HEK293 (cell line): ENCODE measurements around the gene MRPL9.

Source experiments
- CTCF ChIP-seq: fragments of 450-650 bp; formaldehyde crosslinking; IDR thresholded peaks from 2 replicates; pipeline ENCODE4 v1.5.1; 2016; ENCODE audit warnings: missing biosample characterization, missing genetic modification characterization
- KLF8 ChIP-seq: fragments of 450-650 bp; formaldehyde crosslinking; IDR thresholded peaks from 2 replicates; pipeline ENCODE4 v1.5.1; 2016; ENCODE audit warnings: missing biosample characterization, missing genetic modification characterization
- ZBTB1 ChIP-seq: fragments of 450-650 bp; formaldehyde crosslinking; IDR thresholded peaks from 2 replicates; pipeline ENCODE4 v1.5.1; 2016; ENCODE audit warnings: missing biosample characterization, missing genetic modification characterization
- ZBTB26 ChIP-seq: fragments of 450-650 bp; formaldehyde crosslinking; optimal IDR thresholded peaks from 2 replicates; pipeline ENCODE3; 2016; ENCODE audit warnings: missing biosample characterization, mild to moderate bottlenecking, missing genetic modification characterization
- ZNF311 ChIP-seq: fragments of 450-650 bp; formaldehyde crosslinking; IDR thresholded peaks from 2 replicates; pipeline ENCODE4 v1.5.1; 2017; ENCODE audit warnings: missing biosample characterization, missing genetic modification characterization, borderline replicate concordance
- ZNF518A ChIP-seq: fragments of 450-650 bp; formaldehyde crosslinking; conservative IDR thresholded peaks from 2 replicates; pipeline ENCODE4 v1.5.1; 2016; ENCODE audit warnings: low read depth, missing biosample characterization, missing genetic modification characterization
- ZNF530 ChIP-seq: fragments of 450-650 bp; formaldehyde crosslinking; IDR thresholded peaks from 2 replicates; pipeline ENCODE4 v1.5.1; 2016; ENCODE audit warnings: low read depth, missing biosample characterization, missing genetic modification characterization
- ZNF639 ChIP-seq: fragments of 450-650 bp; formaldehyde crosslinking; IDR thresholded peaks from 2 replicates; pipeline ENCODE4 v1.5.1; 2016; ENCODE audit warnings: missing biosample characterization, missing genetic modification characterization
- TF ChIP-seq, protein P1 (sequence below): fragments of 450-650 bp; formaldehyde crosslinking; IDR thresholded peaks from 2 replicates; pipeline ENCODE4 v1.5.1; 2016; ENCODE audit warnings: missing biosample characterization, missing genetic modification characterization, low read depth
- TF ChIP-seq, protein P2 (sequence below): fragments of 450-650 bp; formaldehyde crosslinking; IDR thresholded peaks from 2 replicates; pipeline ENCODE4 v1.5.1; 2017; ENCODE audit warnings: missing biosample characterization, missing genetic modification characterization

DNA sequence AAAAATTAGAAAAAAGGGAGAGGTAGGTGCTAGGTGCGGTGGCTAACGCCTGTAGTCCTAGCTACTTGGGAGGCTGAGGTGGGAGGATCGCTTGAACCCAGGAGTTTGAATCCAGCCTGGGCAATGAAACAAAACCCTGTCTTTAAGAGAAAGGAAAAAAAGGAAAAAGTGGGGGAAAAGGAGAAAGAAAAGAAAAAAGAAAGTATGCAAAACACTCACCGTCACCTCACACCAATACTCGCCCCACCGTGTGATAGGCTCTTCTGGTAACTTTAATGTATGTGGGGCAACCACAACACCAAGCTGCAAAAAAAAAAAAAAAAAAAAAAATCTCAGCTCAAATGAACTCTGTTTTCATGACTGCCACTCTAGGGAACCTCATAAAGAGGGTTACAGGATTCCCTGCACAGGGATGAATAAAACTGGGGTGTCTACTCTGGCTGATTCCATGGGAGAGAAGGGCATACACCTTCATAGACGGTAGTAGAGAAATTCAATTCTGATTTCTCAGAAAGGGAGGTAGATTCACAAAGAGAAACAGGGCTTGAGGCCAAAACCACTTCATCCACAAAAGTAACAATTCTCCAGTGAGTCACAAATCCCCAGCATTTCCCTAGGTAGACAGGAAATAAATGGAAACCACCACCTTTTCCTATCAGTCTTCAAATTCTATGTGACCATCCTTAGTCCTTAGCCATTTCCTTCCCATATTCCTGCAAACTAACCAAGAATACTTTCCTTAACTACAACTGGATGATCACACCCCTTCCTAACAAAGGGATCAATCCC lies 2.5 kb downstream of the MRPL9 start:
- TF ChIP-seq ZNF530 (tag by site-specific recombination) (no peak), CTCF (tag by site-specific recombination) (no peak), ZNF311 (tag by site-specific recombination) (no peak), ZBTB1 (tag by site-specific recombination) (no peak), KLF8 (no peak), ZNF518A (tag by site-specific recombination) (no peak), ZNF639 (tag by site-specific recombination) (no peak), ZBTB26 (tag by site-specific recombination) (no peak)
- TF ChIP-seq, protein P1, sequence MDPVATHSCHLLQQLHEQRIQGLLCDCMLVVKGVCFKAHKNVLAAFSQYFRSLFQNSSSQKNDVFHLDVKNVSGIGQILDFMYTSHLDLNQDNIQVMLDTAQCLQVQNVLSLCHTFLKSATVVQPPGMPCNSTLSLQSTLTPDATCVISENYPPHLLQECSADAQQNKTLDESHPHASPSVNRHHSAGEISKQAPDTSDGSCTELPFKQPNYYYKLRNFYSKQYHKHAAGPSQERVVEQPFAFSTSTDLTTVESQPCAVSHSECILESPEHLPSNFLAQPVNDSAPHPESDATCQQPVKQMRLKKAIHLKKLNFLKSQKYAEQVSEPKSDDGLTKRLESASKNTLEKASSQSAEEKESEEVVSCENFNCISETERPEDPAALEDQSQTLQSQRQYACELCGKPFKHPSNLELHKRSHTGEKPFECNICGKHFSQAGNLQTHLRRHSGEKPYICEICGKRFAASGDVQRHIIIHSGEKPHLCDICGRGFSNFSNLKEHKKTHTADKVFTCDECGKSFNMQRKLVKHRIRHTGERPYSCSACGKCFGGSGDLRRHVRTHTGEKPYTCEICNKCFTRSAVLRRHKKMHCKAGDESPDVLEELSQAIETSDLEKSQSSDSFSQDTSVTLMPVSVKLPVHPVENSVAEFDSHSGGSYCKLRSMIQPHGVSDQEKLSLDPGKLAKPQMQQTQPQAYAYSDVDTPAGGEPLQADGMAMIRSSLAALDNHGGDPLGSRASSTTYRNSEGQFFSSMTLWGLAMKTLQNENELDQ (tag by site-specific recombination) = no peak
- TF ChIP-seq, protein P2, sequence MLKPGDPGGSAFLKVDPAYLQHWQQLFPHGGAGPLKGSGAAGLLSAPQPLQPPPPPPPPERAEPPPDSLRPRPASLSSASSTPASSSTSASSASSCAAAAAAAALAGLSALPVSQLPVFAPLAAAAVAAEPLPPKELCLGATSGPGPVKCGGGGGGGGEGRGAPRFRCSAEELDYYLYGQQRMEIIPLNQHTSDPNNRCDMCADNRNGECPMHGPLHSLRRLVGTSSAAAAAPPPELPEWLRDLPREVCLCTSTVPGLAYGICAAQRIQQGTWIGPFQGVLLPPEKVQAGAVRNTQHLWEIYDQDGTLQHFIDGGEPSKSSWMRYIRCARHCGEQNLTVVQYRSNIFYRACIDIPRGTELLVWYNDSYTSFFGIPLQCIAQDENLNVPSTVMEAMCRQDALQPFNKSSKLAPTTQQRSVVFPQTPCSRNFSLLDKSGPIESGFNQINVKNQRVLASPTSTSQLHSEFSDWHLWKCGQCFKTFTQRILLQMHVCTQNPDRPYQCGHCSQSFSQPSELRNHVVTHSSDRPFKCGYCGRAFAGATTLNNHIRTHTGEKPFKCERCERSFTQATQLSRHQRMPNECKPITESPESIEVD (tag by site-specific recombination) = no peak
